IPS DF 4.7 (cell line): Measurements from ENCODE around the gene CLEC7A.

Source experiments
- DNase-seq: peaks from one replicate; pipeline ENCODE4 v3.0.0-alpha.2; 2013; ENCODE audit warnings: low spot score; ENCODE audit errors: extremely low read depth

The CLEC7A gene

GRCh38 chr12:10095971-10096370 is 34.0 kb downstream of the CLEC7A start:
- no peak for DNase-seq

DNA sequence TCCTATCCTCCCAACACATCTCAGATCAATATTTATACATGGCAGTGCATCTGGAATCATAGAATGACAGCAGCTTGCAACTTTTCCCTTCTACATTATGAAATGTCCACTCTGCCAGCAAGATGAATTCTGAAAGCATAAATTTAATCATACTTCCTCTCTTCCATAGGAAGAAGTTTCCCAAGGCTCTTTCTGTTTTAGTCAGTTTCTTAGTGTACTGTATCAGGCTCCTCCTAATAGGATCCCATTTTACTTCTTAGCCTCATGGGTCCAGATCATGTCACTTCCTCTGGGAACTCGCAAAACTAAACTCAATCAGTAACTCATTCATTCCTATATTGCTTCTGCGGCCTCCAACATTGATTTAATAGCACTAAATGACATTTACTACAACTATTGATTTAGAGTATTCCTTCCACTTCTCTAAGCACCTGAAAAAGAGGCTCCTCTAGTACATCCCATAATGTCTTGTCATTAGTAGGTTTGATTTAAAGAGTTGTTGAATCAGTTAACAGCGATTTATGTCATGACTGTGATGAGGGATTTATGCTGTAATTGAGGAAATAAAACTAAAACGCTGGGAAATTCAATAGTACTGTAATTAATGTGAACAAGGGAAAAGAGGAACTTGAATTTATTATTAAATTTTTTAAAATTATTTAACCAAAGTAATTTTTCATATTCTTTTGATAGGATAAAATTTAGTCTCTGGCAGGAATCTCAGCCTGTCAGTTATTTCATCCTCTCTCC is 35.2 kb downstream of the CLEC7A start:
- no peak for DNase-seq

- no peak for DNase-seq
Measured at GRCh38 chr12:10088955-10089900, 40.8 kb downstream of the CLEC7A start.

- DNase-seq: no peak
Measured at GRCh38 chr12:10088031-10088430, 42.0 kb downstream of the CLEC7A start.

DNA sequence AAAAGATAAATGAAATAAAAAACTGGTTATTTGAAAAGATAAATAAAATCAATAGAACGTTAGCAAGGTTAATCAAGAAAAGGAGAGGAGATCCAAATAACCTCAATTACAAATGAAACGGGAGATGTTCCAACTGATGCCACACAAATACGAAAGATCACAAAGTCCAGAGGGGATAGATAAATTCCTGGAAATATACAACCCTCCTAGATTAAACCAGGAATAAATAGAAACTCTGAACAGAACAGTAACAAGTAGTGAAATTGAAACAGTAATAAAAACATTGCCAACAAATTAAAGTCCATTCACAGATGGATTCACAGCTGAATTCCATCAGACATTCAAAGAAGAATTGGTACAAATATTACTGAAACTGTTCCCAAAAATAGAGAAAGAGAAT is 43.6 kb downstream of the CLEC7A start:
- DNase-seq: no peak

DNA sequence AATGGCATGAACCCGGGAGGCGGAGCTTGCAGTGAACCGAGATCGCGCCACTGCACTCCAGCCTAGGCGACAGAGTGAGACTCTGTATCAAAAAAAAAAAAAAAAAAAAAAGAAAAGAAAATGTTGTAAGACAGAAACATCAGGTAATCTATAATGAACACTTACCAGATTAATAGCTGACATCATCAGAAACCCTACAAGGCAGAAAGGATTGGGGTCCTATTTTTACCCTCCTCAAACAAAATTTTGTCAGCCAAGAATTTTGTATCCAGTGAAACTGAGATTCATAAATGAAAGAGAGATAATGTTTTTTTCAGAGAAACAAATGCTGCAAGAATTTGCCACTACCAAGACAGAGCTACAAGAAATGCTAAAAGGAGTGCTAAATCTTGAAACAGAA is 45.3 kb downstream of the CLEC7A start:
- no peak for DNase-seq

DNA sequence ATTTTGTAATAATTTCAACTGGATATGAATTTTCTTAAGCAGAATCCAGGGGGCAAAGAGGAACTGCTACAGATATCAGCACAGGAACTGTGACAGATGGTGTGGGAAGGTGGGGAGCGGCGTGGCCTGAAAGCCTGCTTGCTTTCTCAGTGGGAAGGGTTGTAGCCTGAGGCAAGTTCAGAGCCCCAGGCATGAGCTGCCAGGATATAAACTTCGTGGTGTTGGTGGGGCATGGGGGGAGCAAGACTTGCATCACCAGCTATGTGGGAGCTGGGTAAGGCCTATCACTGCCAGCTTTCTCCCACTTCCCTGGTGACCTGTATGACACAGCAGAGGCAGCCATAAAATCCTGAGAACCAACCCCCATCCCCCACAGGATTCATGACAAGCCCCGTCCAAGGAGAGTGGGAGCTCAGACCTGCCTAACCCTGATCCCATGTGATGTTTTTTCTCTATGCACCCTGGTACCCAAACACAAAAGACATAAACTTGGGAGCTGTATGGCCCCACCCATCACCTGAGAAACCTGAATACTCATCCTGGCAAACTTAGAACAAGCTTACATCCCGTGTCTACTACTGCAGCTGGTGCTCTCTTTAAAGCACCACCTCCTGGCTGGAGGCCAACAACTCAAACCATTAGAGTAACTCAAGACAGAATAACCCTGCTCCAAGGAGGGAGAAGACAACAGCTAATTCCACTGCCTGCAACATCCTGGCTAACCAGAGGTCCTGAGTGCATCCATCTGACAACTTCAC is 47.7 kb downstream of the CLEC7A start:
- DNase-seq: no peak

- no peak for DNase-seq
Measured at GRCh38 chr12:10075451-10075850, 54.5 kb downstream of the CLEC7A start.

DNA sequence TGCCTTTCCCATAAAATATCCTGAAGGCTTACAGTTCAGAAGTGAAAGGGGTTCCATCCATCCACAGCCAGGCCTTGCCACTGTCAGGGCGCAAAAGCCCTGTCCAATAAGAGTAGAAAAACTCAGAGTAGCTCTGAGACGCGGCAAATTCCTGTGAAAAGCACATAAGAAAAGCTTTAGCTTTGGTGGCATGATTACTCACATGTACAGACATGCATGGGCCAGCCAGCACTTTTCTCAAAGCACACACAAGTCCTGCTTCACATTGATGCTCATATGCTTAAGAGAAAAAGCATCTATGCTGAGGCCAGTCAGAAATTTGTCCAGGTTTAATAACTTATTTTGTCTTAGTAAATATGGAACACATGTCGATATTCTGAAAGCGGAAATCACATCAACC is 56.7 kb downstream of the CLEC7A start:
- DNase-seq: no peak

DNA sequence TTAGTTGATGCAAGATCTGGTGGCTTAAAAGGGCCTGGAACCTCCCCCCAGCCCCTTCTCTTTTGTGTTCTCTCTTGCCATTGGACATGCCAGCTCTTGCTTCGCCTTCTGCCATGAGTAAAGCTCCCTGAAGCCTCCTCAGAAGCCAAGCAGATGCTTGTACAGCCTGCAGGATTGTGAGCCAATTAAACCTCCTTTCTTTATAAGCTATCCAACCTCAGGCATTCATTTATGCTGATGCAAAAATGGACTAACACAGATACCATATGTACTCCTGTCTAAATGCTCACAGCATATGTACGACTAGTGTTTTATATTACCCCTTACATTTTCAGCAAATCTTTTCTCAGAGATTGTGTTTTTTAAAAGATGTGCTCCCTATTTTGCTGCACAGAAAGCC is 57.9 kb downstream of the CLEC7A start:
- no peak for DNase-seq

GRCh38 chr12:10070380-10070779 is 59.6 kb downstream of the CLEC7A start:
- DNase-seq: no peak

DNA sequence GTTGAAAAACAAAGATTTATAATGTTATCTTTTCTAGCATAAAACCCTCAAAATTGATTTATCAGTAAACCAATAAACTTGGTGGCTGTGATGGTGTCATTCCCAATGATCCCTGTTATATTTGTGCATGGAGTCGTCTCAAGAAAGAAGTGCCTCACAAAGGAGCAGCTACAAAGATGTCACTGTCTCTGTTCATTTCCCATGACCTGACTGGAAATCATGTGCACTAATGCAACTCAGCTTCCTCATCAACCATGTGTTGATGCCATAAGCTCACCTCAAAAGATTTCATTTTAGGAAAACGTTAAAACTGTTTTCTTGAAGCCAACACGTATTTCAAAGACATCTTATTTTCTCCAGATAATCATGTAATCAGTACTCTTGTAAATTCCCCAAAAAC is 60.0 kb downstream of the CLEC7A start:
- DNase-seq: no peak

DNA sequence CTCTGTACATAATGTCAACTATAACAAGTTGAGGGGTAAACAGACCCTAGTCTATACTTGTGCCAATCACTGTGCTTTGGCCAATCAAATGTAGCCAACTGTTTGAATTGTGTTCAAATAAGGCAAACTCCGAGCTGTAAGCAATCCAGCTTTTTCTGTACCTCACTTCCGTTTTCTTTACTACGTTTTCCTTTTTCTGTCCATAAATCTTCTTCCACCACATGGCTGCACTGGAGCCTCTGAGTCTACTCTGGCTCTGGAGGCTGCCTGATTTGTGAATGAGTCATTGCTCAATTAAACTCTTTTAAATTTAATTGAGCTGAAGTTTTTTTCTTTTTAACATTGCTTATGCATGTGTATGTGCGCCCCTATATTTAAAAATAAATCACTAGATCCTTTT is 60.9 kb downstream of the CLEC7A start:
- no peak for DNase-seq

DNA sequence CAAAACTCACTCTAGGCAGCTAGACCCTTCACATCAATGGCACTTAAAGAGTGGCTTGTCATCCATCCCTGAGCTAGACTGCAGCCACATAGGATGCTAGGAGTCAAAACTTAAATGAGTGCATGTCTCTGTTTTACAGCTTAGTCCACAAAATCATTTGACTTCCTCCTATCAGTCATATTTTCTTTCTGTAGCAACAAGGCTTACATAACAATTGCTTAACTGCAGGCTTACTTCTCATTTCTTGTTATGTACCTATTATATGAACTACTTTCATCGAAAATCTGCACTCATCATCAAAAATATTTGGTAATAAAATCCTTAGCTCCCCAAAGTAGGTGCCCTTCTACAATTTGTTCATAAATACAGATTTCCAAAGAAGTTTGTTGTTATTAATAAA is 61.4 kb downstream of the CLEC7A start:
- DNase-seq: no peak

DNA sequence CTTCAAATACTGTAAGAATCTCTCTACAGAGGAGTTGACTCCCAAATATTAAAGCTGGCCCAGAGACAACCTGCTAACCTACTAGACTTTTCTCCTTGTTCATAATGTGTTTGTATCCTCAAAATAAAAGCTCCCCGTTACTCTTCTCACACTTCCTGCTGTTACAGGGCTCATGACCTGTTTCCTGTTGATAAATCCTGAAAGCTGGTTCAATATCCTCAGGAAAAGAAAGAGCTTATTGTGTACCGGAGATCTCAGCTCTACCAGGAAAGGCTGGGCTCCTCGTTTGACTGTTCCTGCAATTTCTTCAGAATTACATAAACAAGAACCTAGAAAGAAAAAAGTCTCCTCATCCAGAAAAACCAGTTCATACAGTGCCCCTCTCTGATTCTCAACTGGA is 62.1 kb downstream of the CLEC7A start:
- no peak for DNase-seq

DNA sequence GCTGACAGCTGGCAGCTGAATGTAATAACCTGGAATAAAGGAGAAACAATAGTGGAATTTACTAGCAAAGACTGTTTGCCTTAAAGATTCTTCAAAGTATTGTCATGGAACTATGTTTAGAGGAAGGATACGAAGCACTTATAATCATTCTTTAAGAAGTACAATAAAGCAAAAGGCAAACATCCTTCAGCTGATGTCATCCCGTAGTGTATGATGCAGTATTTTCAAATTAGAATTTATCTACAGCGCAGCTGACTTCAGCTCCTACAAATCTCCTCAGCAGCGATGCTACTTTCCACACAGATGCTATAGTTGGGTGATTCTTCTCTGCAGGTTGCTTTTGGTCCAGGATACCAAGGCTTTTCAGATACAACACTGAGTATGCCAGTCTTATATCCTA is 62.7 kb downstream of the CLEC7A start:
- no peak for DNase-seq
